Activated naive CD4-positive, alpha-beta T cell treated with anti-CD3 and anti-CD28 coated beads, Interleukin-2, amount 10 ng/mL, durations not matched to agents 7 days and 5 days (primary cell): Measurements from ENCODE around the gene MORN4.

Source experiments
- CTCF ChIA-PET: fragments of 350-600 bp; sonication (Branson Sonifier 250); formaldehyde crosslinking; loops from one replicate; lab custom pipeline; 2021; ENCODE audit warnings: antibody characterized with exemption; lab: Charles Lee
- DNase-seq: peaks from one replicate; pipeline ENCODE4 v3.0.0-alpha.2; 2020
- H3K27ac Mint-ChIP-seq: one replicate; pipeline ENCODE4 v1.8.0; 2021; ENCODE audit warnings: mild to moderate bottlenecking, moderate library complexity, mixed read lengths
- H3K27me3 Mint-ChIP-seq: one replicate; pipeline ENCODE4 v1.8.0; 2021; ENCODE audit warnings: mild to moderate bottlenecking, mixed read lengths
- H3K36me3 Mint-ChIP-seq: one replicate; pipeline ENCODE4 v1.8.0; 2021; ENCODE audit warnings: mixed read lengths
- H3K4me1 Mint-ChIP-seq: one replicate; pipeline ENCODE4 v1.8.0; 2021; ENCODE audit warnings: mixed read lengths
- H3K4me3 Mint-ChIP-seq: one replicate; pipeline ENCODE4 v1.8.0; 2021; ENCODE audit warnings: mild to moderate bottlenecking, moderate library complexity, mixed read lengths
- H3K9me3 Mint-ChIP-seq: one replicate; pipeline ENCODE4 v1.8.0; 2021; ENCODE audit warnings: mixed read lengths

The MORN4 gene

GRCh38 chr10:97567891-97568290, 65.4 kb downstream of the MORN4 start:
- H3K4me3 Mint-ChIP-seq = no peak overlapping the region
- H3K4me1 Mint-ChIP-seq = no peaks in the 10 kb centered on the region
- no peak for DNase-seq
- H3K27me3 Mint-ChIP-seq = no peaks in the 10 kb centered on the region
- CTCF ChIA-PET = interaction anchor here (1.7 kb wide), 2 partner anchors 9 to 13 kb away, joined by 5 read pairs; no protein-coding TSS in a partner anchor
- no peak overlapping the region for H3K27ac Mint-ChIP-seq
- no peaks in the 10 kb centered on the region for H3K9me3 Mint-ChIP-seq
- H3K36me3 Mint-ChIP-seq = no peaks in the 10 kb centered on the region

GRCh38 chr10:97566336-97566996, 66.8 kb downstream of the MORN4 start:
- H3K36me3 Mint-ChIP-seq = no peaks in the 10 kb centered on the region
- no peaks in the 10 kb centered on the region for H3K27me3 Mint-ChIP-seq
- H3K4me1 Mint-ChIP-seq = no peaks in the 10 kb centered on the region
- no peaks in the 10 kb centered on the region for H3K9me3 Mint-ChIP-seq
- CTCF ChIA-PET = no interaction called here
- H3K4me3 Mint-ChIP-seq = no peak overlapping the region
- DNase-seq = no peak
- no peak overlapping the region for H3K27ac Mint-ChIP-seq

DNA sequence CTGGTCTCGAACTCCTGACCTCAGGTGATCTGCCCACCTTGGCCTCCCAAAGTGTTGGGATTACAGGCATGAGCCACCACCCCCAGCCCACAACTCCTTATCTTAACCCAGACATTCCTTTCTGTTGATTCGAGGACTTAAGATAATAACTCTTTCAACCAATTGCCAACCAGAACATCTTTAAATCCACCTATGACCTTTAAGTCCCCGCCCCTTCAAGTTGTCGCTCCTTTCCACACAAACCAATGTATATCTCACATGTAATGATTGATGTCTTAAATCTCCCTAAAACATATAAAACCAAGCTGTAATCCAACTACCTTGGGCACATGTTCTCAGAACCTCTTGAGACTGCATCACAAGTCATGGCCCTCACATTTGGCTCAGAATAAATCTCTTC, 68.5 kb downstream of the MORN4 start:
- H3K27ac Mint-ChIP-seq = no peak overlapping the region
- H3K27me3 Mint-ChIP-seq = no peaks in the 10 kb centered on the region
- peaks cover 4% of the 10 kb centered on the region for H3K4me1 Mint-ChIP-seq
- H3K4me3 Mint-ChIP-seq = no peak overlapping the region
- CTCF ChIA-PET = interaction anchor here (1.4 kb wide), 1 partner anchor 31 kb away, joined by 5 read pairs; no protein-coding TSS in a partner anchor
- no peak for DNase-seq
- H3K9me3 Mint-ChIP-seq = no peaks in the 10 kb centered on the region
- no peaks in the 10 kb centered on the region for H3K36me3 Mint-ChIP-seq
